SU-DHL-6 (cell line): ENCODE data around the gene GJA9.

Source experiments
- CTCF ChIP-seq: fragments of 200-600 bp; sonication (generic); IDR thresholded peaks from one replicate; pipeline ENCODE4 v1.5.1; 2017; ENCODE audit warnings: antibody characterized with exemption, mild to moderate bottlenecking, low read length, moderate library complexity; ENCODE audit not compliant: insufficient read depth, poor library complexity, severe bottlenecking
- EZH2phosphoT487 ChIP-seq: fragments of 200-600 bp; sonication (generic), shearing (Covaris generic); conservative IDR thresholded peaks from 2 replicates; pipeline ENCODE4 v1.6.1; 2018; ENCODE audit warnings: mild to moderate bottlenecking, antibody characterized with exemption, low read length, moderate library complexity, mixed read lengths

GRCh38 chr1:38899560-38899959 lies 18.2 kb upstream of the GJA9 start:
- TF ChIP-seq CTCF: no peak
- TF ChIP-seq EZH2phosphoT487: no peak
